ENCODE measurements around the gene ASPG. TPM values are rescaled to one million over a fixed set of nuclear protein-coding genes. Genes with fewer than 3 reads are reported as not detected.

ASPG gene
- total RNA-seq, 2 donors from 2014 or later: not detected

DNA sequence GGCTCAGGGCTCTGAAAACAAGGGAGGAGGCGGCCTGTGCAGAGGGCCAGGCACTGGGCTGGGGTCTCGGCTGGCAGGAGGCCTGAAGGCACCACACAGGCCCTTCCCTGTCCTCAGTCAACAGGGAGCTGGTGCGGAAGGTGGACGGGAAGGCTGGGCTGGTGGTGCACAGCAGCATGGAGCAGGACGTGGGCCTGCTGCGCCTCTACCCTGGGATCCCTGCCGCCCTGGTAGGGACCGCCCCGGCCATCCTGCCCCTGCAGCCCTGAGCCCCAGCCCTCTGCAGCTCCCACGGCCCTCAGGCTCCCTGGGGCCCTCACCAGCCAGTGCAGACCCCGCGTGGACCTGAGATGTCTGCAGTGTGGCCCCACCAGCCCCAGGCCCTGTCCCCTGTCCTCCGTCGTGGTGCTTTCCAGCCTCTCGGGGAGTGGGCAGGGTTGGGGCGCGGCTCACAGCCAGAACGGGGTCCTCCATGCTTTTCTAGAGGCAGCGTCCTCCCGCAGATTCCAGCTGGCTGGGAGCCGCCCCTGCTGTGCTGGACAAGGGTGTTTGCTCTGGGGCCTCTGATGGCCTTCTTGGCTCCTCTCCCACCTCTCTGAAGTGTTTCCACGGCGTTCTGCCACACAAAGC is 18.1 kb downstream of the ASPG start:
- Mint-ChIP-seq H3K27ac (no peak overlapping the region), H3K4me1 (no peaks in the 10 kb centered on the region), H3K9me3 (no peaks in the 10 kb centered on the region), H3K27me3 (no peaks in the 10 kb centered on the region), H3K36me3 (ENCODE audit: low read depth) (no peaks in the 10 kb centered on the region), H3K4me3 (no peak overlapping the region)
- no peak for ATAC-seq (replicated peaks)

DNA sequence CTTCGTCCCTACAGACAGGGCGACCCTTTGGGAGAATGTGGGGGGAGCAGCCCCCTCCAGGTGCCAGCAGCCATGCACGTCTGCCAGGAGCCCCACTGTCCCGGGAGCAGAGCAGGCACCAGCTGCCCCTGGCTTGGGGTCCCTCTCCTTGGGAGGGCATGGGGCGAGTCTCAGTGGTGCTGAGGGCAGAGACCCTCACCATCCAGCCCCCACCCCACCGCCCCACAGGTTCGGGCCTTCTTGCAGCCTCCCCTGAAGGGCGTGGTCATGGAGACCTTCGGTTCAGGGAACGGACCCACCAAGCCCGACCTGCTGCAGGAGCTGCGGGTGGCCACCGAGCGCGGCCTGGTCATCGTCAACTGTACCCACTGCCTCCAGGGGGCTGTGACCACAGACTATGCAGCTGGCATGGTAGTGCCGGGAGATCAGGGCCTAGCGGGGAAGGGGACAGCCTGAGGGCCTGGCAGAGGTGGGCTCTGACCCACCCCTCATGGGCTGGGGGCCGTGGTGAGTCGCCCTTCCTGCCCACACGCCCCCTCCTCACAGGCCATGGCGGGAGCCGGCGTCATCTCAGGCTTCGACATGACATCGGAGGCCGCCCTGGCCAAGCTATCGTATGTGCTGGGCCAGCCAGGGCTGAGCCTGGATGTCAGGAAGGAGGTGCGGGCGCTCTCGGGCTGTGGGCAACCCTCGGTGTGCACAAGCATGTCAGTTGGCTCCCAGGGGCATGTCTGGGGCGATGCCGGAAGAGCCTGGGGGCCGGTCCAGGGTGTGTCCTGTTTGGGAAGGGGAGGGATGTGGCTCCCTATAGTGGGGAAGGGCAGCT is 18.8 kb downstream of the ASPG start:
- ATAC-seq (replicated peaks): no peak
- Mint-ChIP-seq H3K9me3 (no peaks in the 10 kb centered on the region), H3K27ac (no peak overlapping the region), H3K27me3 (no peaks in the 10 kb centered on the region), H3K4me1 (no peaks in the 10 kb centered on the region), H3K36me3 (ENCODE audit: low read depth) (no peaks in the 10 kb centered on the region), H3K4me3 (no peak overlapping the region)

DNA sequence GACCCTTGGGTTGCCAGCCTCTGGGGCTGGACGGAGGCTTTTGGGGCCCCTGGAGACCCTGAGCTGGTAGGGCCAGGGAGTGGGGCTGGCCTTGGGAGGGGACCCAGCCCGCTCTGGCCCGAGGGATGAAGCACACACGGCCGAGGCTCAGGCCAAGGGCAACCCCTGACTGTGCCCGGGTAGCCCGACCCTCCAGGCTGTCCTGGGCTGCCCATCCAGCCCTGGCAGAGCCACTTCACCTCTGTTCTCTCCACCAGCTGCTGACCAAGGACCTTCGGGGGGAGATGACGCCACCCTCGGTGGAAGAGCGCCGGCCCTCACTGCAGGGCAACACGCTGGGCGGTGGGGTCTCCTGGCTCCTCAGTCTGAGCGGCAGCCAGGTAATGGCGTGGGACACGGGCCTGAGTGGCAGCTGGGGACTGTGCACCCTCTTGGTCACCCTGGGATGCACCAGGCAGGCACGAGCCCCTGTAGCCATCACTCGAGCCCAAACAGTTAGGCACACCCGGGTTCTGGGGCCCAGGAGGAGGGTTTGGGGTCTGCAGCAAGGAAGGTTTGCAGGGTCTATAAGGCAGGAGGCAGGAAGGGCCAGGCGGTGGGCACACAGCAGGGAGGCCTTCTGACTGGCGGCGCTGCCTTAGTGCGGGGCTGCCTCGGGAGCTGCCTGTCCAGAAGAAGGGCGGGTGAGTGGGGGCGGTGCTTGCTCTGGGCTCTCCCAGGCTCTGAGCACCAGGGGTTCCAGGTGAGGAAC is 19.7 kb downstream of the ASPG start:
- no peak for ATAC-seq (replicated peaks)
- H3K4me3 Mint-ChIP-seq: no peak overlapping the region
- no peaks in the 10 kb centered on the region for H3K9me3 Mint-ChIP-seq
- no peaks in the 10 kb centered on the region for H3K27me3 Mint-ChIP-seq
- no peak overlapping the region for H3K27ac Mint-ChIP-seq
- no peaks in the 10 kb centered on the region for H3K4me1 Mint-ChIP-seq
- no peaks in the 10 kb centered on the region for H3K36me3 Mint-ChIP-seq (ENCODE audit: low read depth)

DNA sequence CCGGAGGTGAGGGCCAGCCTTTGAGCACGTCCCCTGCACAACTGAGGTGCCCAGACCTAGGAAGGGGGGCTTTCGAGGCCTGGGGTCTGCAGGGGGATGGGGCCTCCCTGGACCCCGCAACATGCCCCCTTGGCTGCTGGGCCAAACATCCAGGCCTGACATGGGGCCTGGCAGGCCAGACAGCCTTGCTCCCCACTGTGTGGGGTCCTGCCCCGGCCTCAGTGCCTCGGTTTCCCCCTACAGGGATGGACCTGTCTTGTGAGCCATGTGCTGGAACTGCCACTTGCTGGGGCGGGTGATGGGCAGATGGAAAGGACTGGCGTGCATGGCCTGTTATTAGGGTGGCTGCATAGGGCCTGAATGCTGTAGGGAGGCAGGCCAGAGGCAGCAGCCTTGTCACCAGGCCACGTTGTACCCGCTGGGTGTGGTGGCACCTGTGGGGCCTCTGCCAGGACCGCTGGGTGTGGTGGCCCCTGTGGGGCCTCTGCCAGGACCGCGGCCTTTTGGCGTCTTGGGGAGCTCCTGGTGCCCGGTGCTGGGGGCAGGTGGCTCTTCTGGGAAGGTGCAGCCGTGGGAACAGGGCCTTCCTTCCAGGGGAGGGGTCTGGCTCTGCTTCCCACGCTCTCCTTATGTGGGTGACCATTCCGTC is 20.4 kb downstream of the ASPG start:
- Mint-ChIP-seq H3K4me1 (no peaks in the 10 kb centered on the region), H3K9me3 (no peaks in the 10 kb centered on the region), H3K27ac (no peak overlapping the region), H3K36me3 (ENCODE audit: low read depth) (no peaks in the 10 kb centered on the region), H3K4me3 (no peak overlapping the region), H3K27me3 (no peaks in the 10 kb centered on the region)
- no peak for ATAC-seq (replicated peaks)

DNA sequence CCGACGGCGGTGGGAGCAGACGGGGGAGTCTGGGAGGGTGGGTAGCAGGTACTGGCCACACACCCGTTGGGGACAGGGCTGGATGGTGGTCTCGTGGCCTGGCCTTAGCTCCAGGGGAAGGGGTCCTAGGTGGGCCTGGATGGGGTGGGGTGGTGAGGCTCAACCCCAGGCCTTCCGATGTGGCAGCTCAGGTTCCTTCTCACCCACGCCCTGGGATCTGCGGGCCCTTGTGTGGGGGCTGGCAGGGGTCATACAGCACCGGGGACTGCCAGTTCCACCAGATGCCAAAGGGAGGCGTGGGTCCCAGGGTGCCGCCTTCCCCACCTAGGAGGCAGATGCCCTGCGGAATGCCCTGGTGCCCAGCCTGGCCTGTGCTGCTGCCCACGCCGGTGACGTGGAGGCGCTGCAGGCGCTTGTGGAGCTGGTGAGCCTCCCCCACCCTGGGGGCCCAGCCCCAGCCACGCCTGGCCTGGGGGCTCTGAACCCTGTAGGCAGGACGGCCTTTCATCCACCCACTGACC is 21.0 kb downstream of the ASPG start:
- H3K27me3 Mint-ChIP-seq: no peaks in the 10 kb centered on the region
- H3K4me1 Mint-ChIP-seq: no peaks in the 10 kb centered on the region
- H3K27ac Mint-ChIP-seq: no peak overlapping the region

DNA sequence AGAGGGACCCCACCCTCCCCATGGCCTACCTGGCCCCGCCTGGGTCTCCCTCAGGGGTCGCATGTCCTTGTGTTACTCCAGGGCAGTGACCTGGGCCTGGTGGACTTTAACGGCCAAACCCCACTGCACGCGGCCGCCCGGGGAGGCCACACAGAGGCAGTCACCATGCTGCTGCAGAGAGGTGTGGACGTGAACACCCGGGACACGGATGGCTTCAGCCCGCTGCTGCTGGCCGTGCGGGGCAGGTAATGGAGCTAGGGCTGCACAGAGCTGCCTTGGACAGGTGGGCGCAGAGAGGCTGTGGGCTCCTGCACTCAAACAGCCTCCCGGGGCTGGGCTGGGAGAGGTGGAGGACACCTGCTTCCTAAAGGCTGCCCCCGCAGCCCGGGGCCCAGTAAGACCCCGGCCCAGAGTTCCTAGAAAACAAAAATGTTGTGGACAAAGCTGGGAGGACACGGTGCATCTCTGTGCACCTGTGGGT is 21.6 kb downstream of the ASPG start:
- Mint-ChIP-seq H3K9me3 (no peaks in the 10 kb centered on the region), H3K27ac (no peak overlapping the region), H3K27me3 (no peaks in the 10 kb centered on the region), H3K36me3 (ENCODE audit: low read depth) (no peaks in the 10 kb centered on the region), H3K4me3 (no peak overlapping the region), H3K4me1 (no peaks in the 10 kb centered on the region)
- ATAC-seq (replicated peaks): no peak

More for the DNA sequence above, 21.0 kb downstream of the ASPG start:
- H3K4me3 Mint-ChIP-seq: no peak overlapping the region
- no peaks in the 10 kb centered on the region for H3K9me3 Mint-ChIP-seq
- no peaks in the 10 kb centered on the region for H3K36me3 Mint-ChIP-seq (ENCODE audit: low read depth)
- ATAC-seq (replicated peaks): no peak

DNA sequence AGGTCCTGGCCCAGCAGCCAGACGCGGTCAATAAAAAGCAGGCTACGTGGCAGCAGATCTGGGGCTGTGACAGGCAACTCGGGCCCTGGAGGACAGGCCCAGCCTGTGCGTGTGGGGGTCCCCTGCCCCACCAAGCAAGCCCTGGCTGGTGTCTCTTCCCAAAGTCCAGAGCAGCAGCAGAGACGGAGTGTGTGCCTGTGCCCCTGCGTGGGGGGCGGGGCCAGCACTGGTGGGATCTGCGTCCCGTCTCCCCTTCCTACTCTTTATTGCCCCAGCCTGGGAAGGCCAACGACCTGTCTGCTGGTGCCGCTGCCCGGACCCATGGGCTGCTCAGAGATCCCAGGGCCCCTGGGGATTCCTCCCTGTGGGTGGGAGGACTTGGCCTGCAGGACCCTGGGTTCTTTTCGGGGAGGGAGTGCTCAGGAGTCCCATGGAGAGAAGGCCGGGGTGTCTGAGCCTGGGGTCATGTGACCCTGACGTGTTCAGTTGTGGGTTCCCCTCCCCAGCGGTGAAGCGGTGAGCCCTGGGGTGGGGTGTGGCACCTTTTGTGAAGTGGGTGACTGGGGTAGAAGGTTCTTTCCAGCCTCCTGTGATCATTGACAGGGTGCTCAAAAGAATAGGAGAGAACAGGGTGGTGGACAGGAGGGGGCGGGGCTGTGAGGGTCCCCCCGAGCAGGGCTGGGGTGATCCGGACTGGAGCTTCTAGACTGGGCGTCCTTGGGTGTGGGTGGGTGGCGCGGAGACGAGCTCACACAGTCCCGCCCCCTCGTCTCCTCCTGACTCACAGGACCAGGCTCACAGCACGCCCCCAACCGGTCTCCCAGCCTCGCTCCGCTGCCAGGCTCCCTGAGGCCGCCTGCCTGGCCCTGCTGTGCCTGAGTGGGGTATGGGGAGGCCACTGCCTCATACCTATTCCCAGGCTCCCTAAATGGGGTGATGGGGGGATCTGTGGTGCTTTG is 22.4 kb downstream of the ASPG start:
- Mint-ChIP-seq H3K9me3 (no peaks in the 10 kb centered on the region), H3K27me3 (no peaks in the 10 kb centered on the region), H3K27ac (no peak overlapping the region), H3K4me3 (no peak overlapping the region), H3K36me3 (ENCODE audit: low read depth) (no peaks in the 10 kb centered on the region), H3K4me1 (no peaks in the 10 kb centered on the region)
- ATAC-seq (replicated peaks): no peak

DNA sequence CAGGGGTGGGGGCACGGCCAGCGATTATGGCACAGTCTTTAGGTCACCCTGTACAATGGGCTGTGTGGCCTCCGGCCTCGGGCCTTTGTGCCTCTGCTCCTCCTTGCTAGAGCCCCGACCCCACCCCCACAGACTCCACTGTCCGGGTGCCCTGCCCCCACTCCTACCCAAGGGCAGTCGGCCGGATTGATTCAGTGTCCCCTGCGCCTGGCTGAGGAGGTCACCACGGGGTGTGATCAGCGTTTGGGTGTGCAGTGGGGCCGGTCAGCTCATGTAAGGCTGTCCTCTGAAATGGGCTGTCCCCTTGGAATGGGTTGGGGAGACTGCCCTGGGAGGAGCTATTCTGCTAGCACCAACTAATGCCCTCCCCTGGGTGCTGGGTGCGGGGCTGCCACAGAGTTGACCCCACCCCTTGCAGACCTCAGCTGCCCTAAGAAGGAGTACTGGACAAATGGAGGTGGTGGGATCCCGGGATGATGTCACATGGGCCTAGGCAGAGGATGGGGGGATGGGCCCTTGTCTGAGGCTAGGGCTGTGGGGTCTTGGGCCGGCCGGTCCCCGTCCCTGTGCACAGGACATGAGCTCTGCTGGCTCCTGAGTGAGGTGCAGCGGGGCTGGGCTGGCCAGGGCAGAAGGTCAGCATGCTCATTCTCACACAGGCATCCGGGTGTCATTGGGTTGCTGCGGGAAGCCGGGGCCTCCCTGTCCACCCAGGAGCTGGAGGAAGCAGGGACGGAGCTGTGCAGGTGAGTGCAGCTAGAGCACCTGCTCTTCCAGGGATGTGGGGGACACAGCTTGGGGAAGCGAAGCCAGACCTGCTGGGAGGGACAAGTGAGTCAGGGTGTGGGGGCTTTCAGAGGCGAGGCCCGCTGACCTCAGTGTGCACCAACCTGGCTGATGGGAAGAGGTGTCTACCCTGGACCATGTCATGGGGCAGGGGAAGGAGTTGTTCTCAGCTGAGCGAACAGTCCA is 23.4 kb downstream of the ASPG start:
- no peaks in the 10 kb centered on the region for H3K9me3 Mint-ChIP-seq
- no peaks in the 10 kb centered on the region for H3K27me3 Mint-ChIP-seq
- ATAC-seq (replicated peaks): no peak

DNA sequence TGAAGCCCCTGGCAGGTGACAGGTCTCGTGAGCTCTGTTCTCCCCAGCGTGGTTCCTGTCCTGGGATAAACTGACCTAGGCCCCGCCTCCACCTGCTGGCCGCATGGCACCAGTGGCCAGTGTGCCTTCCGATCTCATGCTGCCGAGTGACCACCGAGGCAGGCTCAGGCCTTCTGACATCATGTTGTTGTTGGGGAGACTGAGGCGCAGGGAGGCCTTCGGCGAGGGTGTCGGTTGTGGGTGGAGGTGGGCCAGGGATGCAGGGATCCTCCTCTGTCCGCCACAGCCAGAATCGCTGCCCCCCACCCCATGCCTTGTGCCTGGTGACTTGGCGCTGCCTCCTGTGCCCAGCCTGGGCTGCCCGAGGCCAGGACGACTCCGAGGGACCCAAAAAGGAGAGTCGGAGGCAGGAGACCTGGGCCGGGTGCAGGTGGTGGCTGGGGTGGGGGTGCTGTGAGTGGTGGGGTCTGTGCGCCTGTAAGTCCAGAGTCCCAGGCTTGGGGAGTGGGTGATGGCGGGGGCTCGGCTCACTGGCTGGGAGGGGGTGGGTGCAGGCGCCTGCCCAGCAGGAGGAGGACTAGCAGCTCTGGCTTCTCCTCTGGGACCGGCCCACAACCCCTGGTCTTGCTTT is 24.3 kb downstream of the ASPG start:
- H3K9me3 Mint-ChIP-seq: no peaks in the 10 kb centered on the region
- H3K36me3 Mint-ChIP-seq (ENCODE audit: low read depth): no peaks in the 10 kb centered on the region
- no peak for ATAC-seq (replicated peaks)
- no peaks in the 10 kb centered on the region for H3K27me3 Mint-ChIP-seq
- no peak overlapping the region for H3K4me3 Mint-ChIP-seq
- no peaks in the 10 kb centered on the region for H3K4me1 Mint-ChIP-seq
- no peak overlapping the region for H3K27ac Mint-ChIP-seq

More for the DNA sequence above, 23.4 kb downstream of the ASPG start:
- Mint-ChIP-seq H3K4me1 (no peaks in the 10 kb centered on the region), H3K36me3 (ENCODE audit: low read depth) (no peaks in the 10 kb centered on the region), H3K4me3 (no peak overlapping the region), H3K27ac (no peak overlapping the region)

DNA sequence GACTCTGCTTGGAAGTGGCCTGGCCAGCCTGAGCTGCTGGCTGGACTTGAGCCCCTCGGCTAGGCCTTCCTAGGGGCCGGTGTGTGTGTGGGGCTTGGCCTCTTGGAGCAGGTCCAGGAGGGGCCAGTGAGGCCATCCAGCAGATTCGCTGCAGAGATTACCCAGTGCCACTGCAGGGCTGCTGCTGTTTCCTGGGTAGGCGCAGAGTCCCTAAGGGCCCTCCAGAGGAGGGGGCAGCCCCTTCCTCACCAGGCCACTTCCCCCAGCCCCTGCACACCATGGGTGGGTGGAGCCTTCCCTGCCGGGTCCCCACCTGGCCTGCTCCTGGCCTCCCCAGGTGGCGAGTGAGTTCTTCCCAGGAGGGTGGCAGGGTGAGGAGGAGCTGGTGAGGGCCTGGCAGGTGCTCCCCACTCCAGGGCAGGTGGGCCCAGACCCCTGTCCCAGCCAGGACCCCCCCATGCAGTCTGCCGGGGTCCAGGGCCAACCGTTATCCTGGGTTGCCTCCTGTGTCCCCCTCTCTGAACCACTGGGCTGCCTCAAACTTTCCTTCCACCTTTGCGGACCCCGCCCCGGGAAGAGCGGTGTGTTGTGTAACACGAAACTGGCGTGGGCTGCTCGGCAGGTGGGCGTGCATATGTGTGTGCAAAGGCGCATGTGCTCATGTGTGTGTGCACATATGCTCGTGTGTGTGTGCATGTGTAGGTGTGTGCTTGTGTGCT is 25.1 kb downstream of the ASPG start:
- Mint-ChIP-seq H3K27ac (no peak overlapping the region), H3K27me3 (peaks cover 5% of the 10 kb centered on the region), H3K36me3 (ENCODE audit: low read depth) (no peaks in the 10 kb centered on the region), H3K4me1 (no peaks in the 10 kb centered on the region), H3K9me3 (no peaks in the 10 kb centered on the region), H3K4me3 (no peak overlapping the region)
- no peak for ATAC-seq (replicated peaks)

DNA sequence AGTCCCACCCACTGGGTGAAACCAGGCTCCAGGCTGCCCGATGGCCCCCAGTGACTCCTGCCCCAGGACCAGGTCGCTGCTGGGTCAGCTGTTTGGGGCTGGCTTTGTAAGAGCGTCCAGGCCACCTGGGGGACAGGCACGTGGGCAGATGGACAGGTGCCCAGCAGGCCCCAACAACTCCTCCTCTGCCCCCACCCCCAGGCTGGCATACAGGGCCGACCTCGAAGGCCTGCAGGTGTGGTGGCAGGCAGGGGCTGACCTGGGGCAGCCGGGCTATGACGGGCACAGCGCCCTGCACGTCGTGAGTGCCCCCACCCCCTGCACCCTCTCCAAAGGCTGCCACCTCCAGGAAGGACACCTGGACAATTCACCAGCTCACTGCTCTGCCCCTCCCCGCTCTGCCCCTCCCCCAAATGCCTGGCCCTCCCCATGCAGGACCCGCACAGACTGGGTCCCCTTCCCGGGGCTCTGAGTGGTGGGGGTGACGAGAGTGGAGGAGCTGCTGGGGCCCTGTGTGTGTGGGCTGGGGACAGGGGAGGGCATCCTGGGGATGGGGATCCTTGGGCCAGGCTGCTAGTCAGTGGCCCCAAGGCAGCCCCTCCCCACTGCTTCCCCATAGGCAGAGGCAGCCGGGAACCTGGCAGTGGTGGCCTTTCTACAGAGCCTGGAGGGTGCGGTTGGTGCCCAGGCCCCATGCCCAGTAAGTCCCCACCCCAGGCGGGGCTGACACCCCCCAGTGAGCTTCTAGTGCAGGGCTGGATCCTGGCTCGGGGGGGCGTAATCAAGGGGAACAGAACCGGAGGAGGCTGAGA is 26.0 kb downstream of the ASPG start:
- Mint-ChIP-seq H3K36me3 (ENCODE audit: low read depth) (no peaks in the 10 kb centered on the region), H3K9me3 (no peaks in the 10 kb centered on the region), H3K27ac (no peak overlapping the region)

More for the DNA sequence above, 26.0 kb downstream of the ASPG start:
- Mint-ChIP-seq H3K27me3 (peaks cover 9% of the 10 kb centered on the region), H3K4me1 (no peaks in the 10 kb centered on the region), H3K4me3 (no peak overlapping the region)
- no peak for ATAC-seq (replicated peaks)

Data from activated T-helper 17 cell treated with anti-CD3 and anti-CD28 coated beads, Interleukin-2, amount 50 U/mL, for 72 hours (primary cell).